Activated T-helper 17 cell treated with anti-CD3 and anti-CD28 coated beads, Interleukin-2, amount 50 U/mL, for 72 hours (primary cell): ENCODE data around the gene CHST14. TPM values are rescaled to one million over a fixed set of nuclear protein-coding genes. Genes with fewer than 3 reads are reported as not detected.

Experiments used
- ATAC-seq: fragments of 150-1000 bp; cut with Tn5 transposase; replicated peaks from 2 replicates; pipeline ENCODE4 v1.10.0; 2021; ENCODE audit warnings: mild to moderate bottlenecking, moderate library complexity
- H3K27ac Mint-ChIP-seq: one replicate; pipeline ENCODE4 v1.8.0; 2022; ENCODE audit warnings: mixed read lengths
- H3K27me3 Mint-ChIP-seq: one replicate; pipeline ENCODE4 v1.8.0; 2022; ENCODE audit warnings: mixed read lengths
- H3K36me3 Mint-ChIP-seq: one replicate; pipeline ENCODE4 v1.8.0; 2022; ENCODE audit warnings: low read depth, mild to moderate bottlenecking, mixed read lengths
- H3K4me1 Mint-ChIP-seq: one replicate; pipeline ENCODE4 v1.8.0; 2022; ENCODE audit warnings: mixed read lengths
- H3K4me3 Mint-ChIP-seq: one replicate; pipeline ENCODE4 v1.8.0; 2022; ENCODE audit warnings: mild to moderate bottlenecking, mixed read lengths
- H3K9me3 Mint-ChIP-seq: one replicate; pipeline ENCODE4 v1.8.0; 2022; ENCODE audit warnings: mixed read lengths
- total RNA-seq, 2 donors: library from RNA; stranded (reverse); gene quantifications; one replicate each; pipeline ENCODE4 v1.2.3, GENCODE V29; 2022

CHST14 gene
- total RNA-seq, 2 donors from 2014 or later = 6.0 to 12.1 TPM

GRCh38 chr15:40464595-40465185 lies 6.1 kb upstream of the CHST14 start:
- ATAC-seq = no peak
- peak overlapping the region; percentile 50 for H3K27ac Mint-ChIP-seq

GRCh38 chr15:40465939-40466338 lies 4.8 kb upstream of the CHST14 start:
- peaks cover 8% of the 10 kb centered on the region for H3K4me1 Mint-ChIP-seq
- no peak for ATAC-seq

More at GRCh38 chr15:40464595-40465185, 6.1 kb upstream of the CHST14 start:
- Mint-ChIP-seq H3K9me3 (no peaks in the 10 kb centered on the region), H3K4me1 (peaks cover 6% of the 10 kb centered on the region), H3K4me3 (no peak overlapping the region), H3K27me3 (no peaks in the 10 kb centered on the region), H3K36me3 (peaks cover 37% of the 10 kb centered on the region)

GRCh38 chr15:40466426-40467260 lies 4.1 kb upstream of the CHST14 start:
- ATAC-seq = no peak
- Mint-ChIP-seq H3K4me3 (no peak overlapping the region), H3K27ac (peak overlapping the region; percentile 84), H3K36me3 (peaks cover 37% of the 10 kb centered on the region), H3K27me3 (no peaks in the 10 kb centered on the region), H3K4me1 (peaks cover 10% of the 10 kb centered on the region), H3K9me3 (no peaks in the 10 kb centered on the region)

More at GRCh38 chr15:40465939-40466338, 4.8 kb upstream of the CHST14 start:
- H3K9me3 Mint-ChIP-seq = no peaks in the 10 kb centered on the region
- H3K27ac Mint-ChIP-seq = peak overlapping the region; percentile 5
- H3K4me3 Mint-ChIP-seq = no peak overlapping the region
- H3K27me3 Mint-ChIP-seq = no peaks in the 10 kb centered on the region
- peaks cover 37% of the 10 kb centered on the region for H3K36me3 Mint-ChIP-seq

- Mint-ChIP-seq H3K9me3 (no peaks in the 10 kb centered on the region), H3K27ac (peak overlapping the region; percentile 84), H3K36me3 (peaks cover 37% of the 10 kb centered on the region), H3K4me3 (no peak overlapping the region), H3K4me1 (peaks cover 13% of the 10 kb centered on the region), H3K27me3 (no peaks in the 10 kb centered on the region)
- ATAC-seq = no peak
Observed at GRCh38 chr15:40467261-40467615, 3.5 kb upstream of the CHST14 start.

- Mint-ChIP-seq H3K4me3 (no peak overlapping the region), H3K4me1 (peaks cover 13% of the 10 kb centered on the region), H3K27me3 (no peaks in the 10 kb centered on the region), H3K9me3 (no peaks in the 10 kb centered on the region), H3K27ac (no peak overlapping the region), H3K36me3 (peaks cover 25% of the 10 kb centered on the region)
- ATAC-seq = no peak
Observed at GRCh38 chr15:40468898-40469331, 1.9 kb upstream of the CHST14 start.

- Mint-ChIP-seq H3K4me1 (peaks cover 13% of the 10 kb centered on the region), H3K27ac (peak overlapping the region; percentile 46), H3K36me3 (peaks cover 16% of the 10 kb centered on the region), H3K4me3 (peak overlapping the region; percentile 40), H3K27me3 (no peaks in the 10 kb centered on the region), H3K9me3 (no peaks in the 10 kb centered on the region)
- ATAC-seq = no peak
Observed at GRCh38 chr15:40469776-40470390, 901 bp upstream of the CHST14 start.

- Mint-ChIP-seq H3K27ac (peak overlapping the region; percentile 84), H3K4me3 (peak overlapping the region; percentile 88), H3K9me3 (no peaks in the 10 kb centered on the region), H3K36me3 (peaks cover 8% of the 10 kb centered on the region), H3K4me1 (peaks cover 13% of the 10 kb centered on the region), H3K27me3 (no peaks in the 10 kb centered on the region)
- peak; percentile 52 for ATAC-seq
Observed at GRCh38 chr15:40471105-40471807, 472 bp downstream of the CHST14 start.

- Mint-ChIP-seq H3K27me3 (no peaks in the 10 kb centered on the region), H3K4me3 (peak overlapping the region; percentile 88), H3K36me3 (peaks cover 2% of the 10 kb centered on the region), H3K27ac (peak overlapping the region; percentile 84), H3K9me3 (no peaks in the 10 kb centered on the region), H3K4me1 (peaks cover 13% of the 10 kb centered on the region)
- ATAC-seq = peak; percentile 48
Observed at GRCh38 chr15:40471808-40472150, 995 bp downstream of the CHST14 start.

- ATAC-seq = no peak
- Mint-ChIP-seq H3K27ac (peak overlapping the region; percentile 84), H3K9me3 (no peaks in the 10 kb centered on the region), H3K27me3 (no peaks in the 10 kb centered on the region), H3K36me3 (no peaks in the 10 kb centered on the region), H3K4me1 (peaks cover 13% of the 10 kb centered on the region), H3K4me3 (peak overlapping the region; percentile 88)
Observed at GRCh38 chr15:40472171-40472727, 1.5 kb downstream of the CHST14 start.

GRCh38 chr15:40474581-40474980 lies 3.8 kb downstream of the CHST14 start:
- peak overlapping the region; percentile 68 for H3K27ac Mint-ChIP-seq
- H3K4me1 Mint-ChIP-seq = peaks cover 8% of the 10 kb centered on the region
- H3K4me3 Mint-ChIP-seq = no peak overlapping the region
- H3K27me3 Mint-ChIP-seq = no peaks in the 10 kb centered on the region
- ATAC-seq = no peak
- no peaks in the 10 kb centered on the region for H3K36me3 Mint-ChIP-seq
- no peaks in the 10 kb centered on the region for H3K9me3 Mint-ChIP-seq

GRCh38 chr15:40477642-40478327 lies 7.0 kb downstream of the CHST14 start:
- Mint-ChIP-seq H3K27ac (no peak overlapping the region), H3K4me1 (no peaks in the 10 kb centered on the region), H3K4me3 (no peak overlapping the region), H3K9me3 (no peaks in the 10 kb centered on the region), H3K27me3 (no peaks in the 10 kb centered on the region), H3K36me3 (no peaks in the 10 kb centered on the region)
- no peak for ATAC-seq

- H3K4me3 Mint-ChIP-seq = no peak overlapping the region
- H3K9me3 Mint-ChIP-seq = no peaks in the 10 kb centered on the region
- no peaks in the 10 kb centered on the region for H3K4me1 Mint-ChIP-seq
Observed at GRCh38 chr15:40479024-40479423, 8.2 kb downstream of the CHST14 start.

GRCh38 chr15:40481341-40482074 lies 10.7 kb downstream of the CHST14 start:
- Mint-ChIP-seq H3K27me3 (no peaks in the 10 kb centered on the region), H3K27ac (no peak overlapping the region), H3K9me3 (no peaks in the 10 kb centered on the region), H3K36me3 (no peaks in the 10 kb centered on the region), H3K4me3 (no peak overlapping the region), H3K4me1 (no peaks in the 10 kb centered on the region)
- no peak for ATAC-seq

More at GRCh38 chr15:40479024-40479423, 8.2 kb downstream of the CHST14 start:
- Mint-ChIP-seq H3K27me3 (no peaks in the 10 kb centered on the region), H3K36me3 (no peaks in the 10 kb centered on the region), H3K27ac (no peak overlapping the region)
- no peak for ATAC-seq
